Measurements from ENCODE around the gene MGARP.

GRCh38 chr4:139316733-139317132 is 36.7 kb upstream of the MGARP start:
- no peak for TF ChIP-seq CTCF (IDR thresholded peaks at IDR 0.05)
- no peak for TF ChIP-seq POLR2A (IDR thresholded peaks at IDR 0.05)

Data from testis (tissue), 2 donors.